OCI-LY1 (cell line): Measurements from ENCODE around the gene TSHZ3.

Source experiments
- H2AFZ ChIP-seq: fragments of 200-600 bp; sonication (generic), shearing (Covaris generic); 2 replicates; pipeline ENCODE4 v1.6.0; 2014; ENCODE audit warnings: antibody characterized with exemption, mild to moderate bottlenecking, low read length
- H3F3A ChIP-seq: fragments of 200-600 bp; sonication (generic), shearing (Covaris generic); 2 replicates; pipeline ENCODE4 v1.6.0; 2014; ENCODE audit warnings: mild to moderate bottlenecking, antibody characterized with exemption, low read length, moderate library complexity; ENCODE audit not compliant: insufficient read depth
- H3K27ac ChIP-seq: fragments of 200-600 bp; sonication (generic); 2 replicates; pipeline ENCODE4 v1.5.1; 2014; ENCODE audit warnings: low read length, mixed run types, mild to moderate bottlenecking, low read depth; ENCODE audit not compliant: poor library complexity, severe bottlenecking
- H3K27me3 ChIP-seq: fragments of 200-600 bp; sonication (generic); 2 replicates; pipeline ENCODE4 v1.6.0; 2014; ENCODE audit warnings: antibody characterized with exemption, mild to moderate bottlenecking, low read length, moderate library complexity; ENCODE audit not compliant: insufficient read depth
- H3K36me3 ChIP-seq: fragments of 200-600 bp; sonication (generic); 2 replicates; pipeline ENCODE4 v1.6.1; 2014; ENCODE audit warnings: mild to moderate bottlenecking, antibody characterized with exemption, low read length, moderate library complexity, mixed read lengths; ENCODE audit not compliant: insufficient read depth
- H3K4me1 ChIP-seq: fragments of 200-600 bp; sonication (generic); 2 replicates; pipeline ENCODE4 v1.5.1; 2014; ENCODE audit warnings: mild to moderate bottlenecking, low read length, moderate library complexity; ENCODE audit not compliant: insufficient read depth, severe bottlenecking
- H3K4me2 ChIP-seq: fragments of 200-600 bp; sonication (generic), shearing (Covaris generic); 2 replicates; pipeline ENCODE4 v1.6.1; 2014; ENCODE audit warnings: low read length
- H3K4me3 ChIP-seq: fragments of 200-600 bp; sonication (generic); 2 replicates; pipeline ENCODE4 v1.5.1; 2014; ENCODE audit warnings: low read length, low read depth, mild to moderate bottlenecking, mixed read lengths; ENCODE audit not compliant: poor library complexity, severe bottlenecking
- H3K79me2 ChIP-seq: fragments of 200-600 bp; shearing (Covaris generic); 2 replicates; pipeline ENCODE4 v1.6.1; 2016; ENCODE audit warnings: mixed run types, low read length, mixed read lengths; ENCODE audit not compliant: insufficient read depth
- H3K9ac ChIP-seq: fragments of 200-600 bp; sonication (generic), shearing (Covaris generic); 2 replicates; pipeline ENCODE4 v1.6.1; 2014; ENCODE audit warnings: mild to moderate bottlenecking, low read length, mixed read lengths
- H3K9me2 ChIP-seq: fragments of 200-600 bp; sonication (generic), shearing (Covaris generic); 2 replicates; pipeline ENCODE4 v1.6.1; 2014; ENCODE audit warnings: low read depth, mild to moderate bottlenecking, low read length, mixed read lengths
- H3K9me3 ChIP-seq: fragments of 200-600 bp; shearing (Covaris generic); 2 replicates; pipeline ENCODE4 v1.6.1; 2014; ENCODE audit warnings: low read length, mixed read lengths
- H4K20me1 ChIP-seq: fragments of 200-600 bp; sonication (generic), shearing (Covaris generic); 2 replicates; pipeline ENCODE4 v1.6.0; 2016; ENCODE audit warnings: mild to moderate bottlenecking, low read length; ENCODE audit not compliant: insufficient read depth
- CTCF ChIP-seq: fragments of 200-600 bp; sonication (generic), shearing (Covaris generic); IDR thresholded peaks from 2 replicates; pipeline ENCODE4 v1.5.1; 2017; ENCODE audit warnings: mild to moderate bottlenecking, antibody characterized with exemption, low read length, moderate library complexity, mixed read lengths
- EZH2 ChIP-seq: fragments of 200-600 bp; sonication (generic), shearing (Covaris generic); IDR thresholded peaks from 2 replicates; pipeline ENCODE4 v1.8.0; 2017; ENCODE audit warnings: borderline replicate concordance, mixed run types, mild to moderate bottlenecking, antibody characterized with exemption, low read length, moderate library complexity, mixed read lengths

TSHZ3 gene

GRCh38 chr19:31352296-31352781 lies 3.1 kb upstream of the TSHZ3 start:
- H3K4me1 ChIP-seq, result no peaks in the 10 kb centered on the region
- TF ChIP-seq CTCF (no peak), EZH2 (no peak)
- no peaks in the 10 kb centered on the region for H3K9me3 ChIP-seq
- H3K27ac ChIP-seq, result no peak overlapping the region
- H3K9me2 ChIP-seq, result no peaks in the 10 kb centered on the region
- H3K4me3 ChIP-seq, result no peak overlapping the region
- H4K20me1 ChIP-seq, result no peaks in the 10 kb centered on the region
- H3K27me3 ChIP-seq, result no peaks in the 10 kb centered on the region
- no peak overlapping the region for H2AFZ ChIP-seq
- no peaks in the 10 kb centered on the region for H3F3A ChIP-seq
- H3K36me3 ChIP-seq, result no peaks in the 10 kb centered on the region
- H3K4me2 ChIP-seq, result no peak overlapping the region
- no peak overlapping the region for H3K9ac ChIP-seq
- H3K79me2 ChIP-seq, result no peaks in the 10 kb centered on the region

- H2AFZ ChIP-seq, result no peak overlapping the region
- no peaks in the 10 kb centered on the region for H3K9me3 ChIP-seq
- H3K9me2 ChIP-seq, result no peaks in the 10 kb centered on the region
- H3K36me3 ChIP-seq, result no peaks in the 10 kb centered on the region
- TF ChIP-seq CTCF, result no peak
- no peak for TF ChIP-seq EZH2
- H3K27ac ChIP-seq, result no peak overlapping the region
- H3K4me1 ChIP-seq, result no peaks in the 10 kb centered on the region
- no peaks in the 10 kb centered on the region for H3F3A ChIP-seq
- no peak overlapping the region for H3K9ac ChIP-seq
- no peak overlapping the region for H3K4me3 ChIP-seq
- no peaks in the 10 kb centered on the region for H3K79me2 ChIP-seq
- no peak overlapping the region for H3K4me2 ChIP-seq
- H4K20me1 ChIP-seq, result no peaks in the 10 kb centered on the region
- H3K27me3 ChIP-seq, result no peaks in the 10 kb centered on the region
These were observed 2.6 kb upstream of the TSHZ3 start for GRCh38 chr19:31351855-31352195.

GRCh38 chr19:31351056-31351854 lies 2.0 kb upstream of the TSHZ3 start:
- Histone ChIP-seq H3K9ac (no peak overlapping the region), H3K27me3 (no peaks in the 10 kb centered on the region), H3K4me2 (no peak overlapping the region), H3K36me3 (no peaks in the 10 kb centered on the region), H4K20me1 (no peaks in the 10 kb centered on the region), H3F3A (no peaks in the 10 kb centered on the region), H3K27ac (no peak overlapping the region), H3K9me3 (no peaks in the 10 kb centered on the region), H2AFZ (no peak overlapping the region), H3K4me1 (no peaks in the 10 kb centered on the region), H3K4me3 (no peak overlapping the region), H3K79me2 (no peaks in the 10 kb centered on the region), H3K9me2 (no peaks in the 10 kb centered on the region)
- no peak for TF ChIP-seq CTCF
- TF ChIP-seq EZH2, result no peak
